ENCODE measurements around the gene DRP2. TPM values are rescaled to one million over a fixed set of nuclear protein-coding genes. Genes with fewer than 3 reads are reported as not detected.

The DRP2 gene
- total RNA-seq, 1 experiment from 2014 or later, result 0.64 TPM

- H3K27me3 ChIP-seq (ENCODE audit: insufficient read depth, low read length), result no peaks in the 10 kb centered on the region
- H3K79me2 ChIP-seq (ENCODE audit: insufficient read depth, low read length), result no peaks in the 10 kb centered on the region
- intact Hi-C loops (cut with micrococcal nuclease), result no loop called here
- no TSS peak for BruUV-seq (replicated peaks)
- ChIA-PET CTCF (no interaction called here), RAD21 (ENCODE audit: low non-redundant PET in 1 of 2, low total read pairs in 2 of 2, uncharacterized antibody in 2 of 2, unreplicated experiment in 2 of 2) (no interaction called here), POLR2A (no interaction called here)
- H3K36me3 ChIP-seq (ENCODE audit: control insufficient read depth in 1 of 2, insufficient read depth in 2 of 2, low read length in 2 of 2), result no peaks in the 10 kb centered on the region
- no peaks in the 10 kb centered on the region for H4K20me1 ChIP-seq (ENCODE audit: insufficient read depth)
- no peaks in the 10 kb centered on the region for H3K9me3 ChIP-seq (ENCODE audit: control insufficient read depth in 1 of 2, insufficient read depth in 1 of 2, low read depth in 1 of 2, low read length in 2 of 2)
- ATAC-seq (no peak), DNase-seq (ENCODE audit: low read depth, low spot score) (no peak)
- H3K4me1 ChIP-seq (ENCODE audit: control insufficient read depth in 1 of 2, insufficient read depth in 2 of 2, low read length in 2 of 2), result no peaks in the 10 kb centered on the region
- no peak overlapping the region for H3K4me2 ChIP-seq (ENCODE audit: low read length)
- H3K9ac ChIP-seq (ENCODE audit: low read length), result no peak overlapping the region
- TF ChIP-seq, protein P1, sequence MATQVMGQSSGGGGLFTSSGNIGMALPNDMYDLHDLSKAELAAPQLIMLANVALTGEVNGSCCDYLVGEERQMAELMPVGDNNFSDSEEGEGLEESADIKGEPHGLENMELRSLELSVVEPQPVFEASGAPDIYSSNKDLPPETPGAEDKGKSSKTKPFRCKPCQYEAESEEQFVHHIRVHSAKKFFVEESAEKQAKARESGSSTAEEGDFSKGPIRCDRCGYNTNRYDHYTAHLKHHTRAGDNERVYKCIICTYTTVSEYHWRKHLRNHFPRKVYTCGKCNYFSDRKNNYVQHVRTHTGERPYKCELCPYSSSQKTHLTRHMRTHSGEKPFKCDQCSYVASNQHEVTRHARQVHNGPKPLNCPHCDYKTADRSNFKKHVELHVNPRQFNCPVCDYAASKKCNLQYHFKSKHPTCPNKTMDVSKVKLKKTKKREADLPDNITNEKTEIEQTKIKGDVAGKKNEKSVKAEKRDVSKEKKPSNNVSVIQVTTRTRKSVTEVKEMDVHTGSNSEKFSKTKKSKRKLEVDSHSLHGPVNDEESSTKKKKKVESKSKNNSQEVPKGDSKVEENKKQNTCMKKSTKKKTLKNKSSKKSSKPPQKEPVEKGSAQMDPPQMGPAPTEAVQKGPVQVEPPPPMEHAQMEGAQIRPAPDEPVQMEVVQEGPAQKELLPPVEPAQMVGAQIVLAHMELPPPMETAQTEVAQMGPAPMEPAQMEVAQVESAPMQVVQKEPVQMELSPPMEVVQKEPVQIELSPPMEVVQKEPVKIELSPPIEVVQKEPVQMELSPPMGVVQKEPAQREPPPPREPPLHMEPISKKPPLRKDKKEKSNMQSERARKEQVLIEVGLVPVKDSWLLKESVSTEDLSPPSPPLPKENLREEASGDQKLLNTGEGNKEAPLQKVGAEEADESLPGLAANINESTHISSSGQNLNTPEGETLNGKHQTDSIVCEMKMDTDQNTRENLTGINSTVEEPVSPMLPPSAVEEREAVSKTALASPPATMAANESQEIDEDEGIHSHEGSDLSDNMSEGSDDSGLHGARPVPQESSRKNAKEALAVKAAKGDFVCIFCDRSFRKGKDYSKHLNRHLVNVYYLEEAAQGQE (IDR thresholded peaks at IDR 0.05; ENCODE audit: low read depth), result no peak
- TF ChIP-seq, protein P2, sequence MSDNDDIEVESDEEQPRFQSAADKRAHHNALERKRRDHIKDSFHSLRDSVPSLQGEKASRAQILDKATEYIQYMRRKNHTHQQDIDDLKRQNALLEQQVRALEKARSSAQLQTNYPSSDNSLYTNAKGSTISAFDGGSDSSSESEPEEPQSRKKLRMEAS (IDR thresholded peaks at IDR 0.05), result no peak
- no peak for TF ChIP-seq ELF1 (IDR thresholded peaks at IDR 0.05; ENCODE audit: borderline replicate concordance, low read depth)
- no peak overlapping the region for H3K4me3 ChIP-seq (replicated peaks in 1 of 2; ENCODE audit: low read depth in 1 of 2, low read length in 2 of 2)
- no peak overlapping the region for H2AFZ ChIP-seq (ENCODE audit: low read depth, low read length, poor library complexity, severe bottlenecking)
- no peaks in the 10 kb centered on the region for H3K9me2 ChIP-seq (ENCODE audit: insufficient read depth)
- no peak overlapping the region for H3K27ac ChIP-seq (ENCODE audit: low read depth, low read length)
Measured at GRCh38 chrX:101237041-101237440, 17.5 kb downstream of the DRP2 start.

DNA sequence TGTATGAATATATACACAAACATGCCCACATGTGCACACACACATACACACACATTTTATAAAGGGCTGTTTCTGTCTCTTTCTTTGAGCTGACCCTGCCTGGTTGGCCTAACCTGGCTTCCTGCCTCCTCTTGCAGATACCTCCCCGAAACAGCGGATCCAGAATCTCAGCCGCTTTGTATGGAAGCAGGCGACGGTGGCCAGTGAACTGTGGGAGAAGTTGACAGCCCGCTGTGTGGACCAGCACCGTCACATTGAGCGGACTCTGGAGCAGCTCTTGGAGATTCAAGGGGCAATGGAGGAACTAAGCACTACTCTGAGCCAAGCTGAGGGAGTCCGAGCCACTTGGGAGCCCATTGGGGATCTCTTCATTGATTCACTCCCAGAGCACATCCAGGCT lies 21.9 kb downstream of the DRP2 start:
- intact Hi-C loops (cut with micrococcal nuclease), result no loop called here
- RAD21 ChIA-PET (ENCODE audit: low non-redundant PET in 1 of 2, low total read pairs in 2 of 2, uncharacterized antibody in 2 of 2, unreplicated experiment in 2 of 2), result no interaction called here
- ATAC-seq, result no peak

More for the DNA sequence above, 21.9 kb downstream of the DRP2 start:
- Histone ChIP-seq H3K9ac (ENCODE audit: low read length) (no peak overlapping the region), H3K9me3 (ENCODE audit: control insufficient read depth in 1 of 2, insufficient read depth in 1 of 2, low read depth in 1 of 2, low read length in 2 of 2) (no peaks in the 10 kb centered on the region), H3K79me2 (ENCODE audit: insufficient read depth, low read length) (no peaks in the 10 kb centered on the region), H2AFZ (ENCODE audit: low read depth, low read length, poor library complexity, severe bottlenecking) (no peak overlapping the region), H4K20me1 (ENCODE audit: insufficient read depth) (no peaks in the 10 kb centered on the region), H3K4me1 (ENCODE audit: control insufficient read depth in 1 of 2, insufficient read depth in 2 of 2, low read length in 2 of 2) (no peaks in the 10 kb centered on the region), H3K27ac (ENCODE audit: low read depth, low read length) (no peak overlapping the region), H3K9me2 (ENCODE audit: insufficient read depth) (no peaks in the 10 kb centered on the region), H3K4me3 (replicated peaks in 1 of 2; ENCODE audit: low read depth in 1 of 2, low read length in 2 of 2) (no peak overlapping the region), H3K4me2 (ENCODE audit: low read length) (no peak overlapping the region), H3K27me3 (ENCODE audit: insufficient read depth, low read length) (no peaks in the 10 kb centered on the region), H3K36me3 (ENCODE audit: control insufficient read depth in 1 of 2, insufficient read depth in 2 of 2, low read length in 2 of 2) (no peaks in the 10 kb centered on the region)
- no peak for TF ChIP-seq ZFX (IDR thresholded peaks at IDR 0.05)
- no peak for TF ChIP-seq SIN3A (IDR thresholded peaks at IDR 0.05; ENCODE audit: low read depth)
- TF ChIP-seq, protein P2 (IDR thresholded peaks at IDR 0.05), result no peak
- no peak for TF ChIP-seq POLR2A (IDR thresholded peaks at IDR 0.05; ENCODE audit: borderline replicate concordance, extremely low read depth, insufficient read depth, insufficient read length)
- no peak for TF ChIP-seq EZH2 (IDR thresholded peaks at IDR 0.05)
- TF ChIP-seq ELF1 (IDR thresholded peaks at IDR 0.05; ENCODE audit: borderline replicate concordance, low read depth), result no peak
- no peak for TF ChIP-seq CEBPB (IDR thresholded peaks at IDR 0.05; ENCODE audit: low read depth)
- TF ChIP-seq TCF7L2 (IDR thresholded peaks at IDR 0.05; ENCODE audit: borderline replicate concordance, extremely low read depth, insufficient read depth, insufficient read length), result no peak
- TF ChIP-seq YY1 (IDR thresholded peaks at IDR 0.05; ENCODE audit: extremely low read depth, insufficient replicate concordance, low read depth, low read length), result no peak
- TF ChIP-seq EZH2phosphoT487 (IDR thresholded peaks at IDR 0.05; ENCODE audit: borderline replicate concordance), result no peak
- no peak for TF ChIP-seq SP1 (IDR thresholded peaks at IDR 0.05; ENCODE audit: low read depth)
- no peak for TF ChIP-seq JUND (IDR thresholded peaks at IDR 0.05)
- TF ChIP-seq CBX3 (IDR thresholded peaks at IDR 0.05; ENCODE audit: low read depth), result no peak
- DNase-seq (ENCODE audit: low read depth, low spot score), result no peak
- ChIA-PET POLR2A (no interaction called here), CTCF (no interaction called here)
- no TSS peak for BruUV-seq (replicated peaks)
